Nephron (organoid): ENCODE data around the gene L1CAM.

ENCODE experiments used
- H3K27ac Mint-ChIP-seq, 3 experiments: 2 replicates each; pipeline ENCODE4 v1.8.0; 2020; ENCODE audit warnings: mixed read lengths in 3 of 3, mild to moderate bottlenecking in 2 of 3, moderate library complexity in 1 of 3
- H3K27me3 Mint-ChIP-seq: 2 replicates; pipeline ENCODE4 v1.8.0; 2021; ENCODE audit warnings: low read depth, mild to moderate bottlenecking, moderate library complexity, mixed read lengths
- H3K36me3 Mint-ChIP-seq: 2 replicates; pipeline ENCODE4 v1.8.0; 2020; ENCODE audit warnings: low read depth, mixed read lengths
- H3K4me1 Mint-ChIP-seq: 2 replicates; pipeline ENCODE4 v1.8.0; 2020; ENCODE audit warnings: mixed read lengths
- H3K4me3 Mint-ChIP-seq, 3 experiments: 2 replicates each; pipeline ENCODE4 v1.8.0; 2020; ENCODE audit warnings: mild to moderate bottlenecking in 3 of 3, mixed read lengths in 3 of 3, moderate library complexity in 2 of 3
- H3K9me3 Mint-ChIP-seq: 2 replicates; pipeline ENCODE4 v1.8.0; 2020; ENCODE audit warnings: mixed read lengths
- CTCF ChIP-seq, 3 experiments: fragments of 200-600 bp; sonication (generic); IDR thresholded peaks; one replicate each; pipeline ENCODE4 v1.5.0; 2021; ENCODE audit warnings: antibody characterized with exemption in 3 of 3; ENCODE audit not compliant: unreplicated experiment in 3 of 3

Gene L1CAM

GRCh38 chrX:153828308-153828707, 57.7 kb downstream of the L1CAM start:
- H3K36me3 Mint-ChIP-seq = peaks cover 7% of the 10 kb centered on the region
- peaks cover 55% of the 10 kb centered on the region for H3K27me3 Mint-ChIP-seq
- H3K4me3 Mint-ChIP-seq = peak overlapping the region; percentile 77 to 81 (median 79)
- H3K9me3 Mint-ChIP-seq = peaks cover 19% of the 10 kb centered on the region
- TF ChIP-seq CTCF (IDR thresholded peaks at IDR 0.05; ENCODE audit: unreplicated experiment in 3 of 3) = no peak
- H3K27ac Mint-ChIP-seq = no peak overlapping the region
- no peaks in the 10 kb centered on the region for H3K4me1 Mint-ChIP-seq

DNA sequence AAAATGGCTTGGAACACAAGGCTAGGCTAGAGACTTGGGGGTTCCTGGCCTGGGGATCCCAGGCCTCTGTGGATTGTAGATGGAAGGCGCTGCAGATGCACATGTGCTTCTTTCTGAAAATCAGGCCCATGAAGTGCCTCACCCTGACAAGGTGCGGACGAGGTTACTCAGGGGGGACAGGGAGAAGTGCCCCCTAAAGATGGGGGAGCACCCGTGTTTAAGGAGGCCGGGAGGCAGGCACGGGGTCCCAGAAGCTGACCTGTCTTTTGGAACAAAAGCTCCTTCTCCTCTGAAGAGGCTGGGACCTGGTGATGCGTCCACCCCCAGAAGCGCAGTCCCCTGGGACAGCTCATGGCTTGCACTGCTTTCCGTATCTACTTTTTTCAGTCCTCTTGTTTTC, 58.1 kb downstream of the L1CAM start:
- H3K4me3 Mint-ChIP-seq = peak overlapping the region; percentile 20 to 71 (median 63)
- peaks cover 51% of the 10 kb centered on the region for H3K27me3 Mint-ChIP-seq
- no peaks in the 10 kb centered on the region for H3K4me1 Mint-ChIP-seq
- peaks cover 15% of the 10 kb centered on the region for H3K9me3 Mint-ChIP-seq
- H3K36me3 Mint-ChIP-seq = peaks cover 7% of the 10 kb centered on the region
- no peak overlapping the region for H3K27ac Mint-ChIP-seq
- TF ChIP-seq CTCF (IDR thresholded peaks at IDR 0.05; ENCODE audit: unreplicated experiment in 3 of 3) = no peak

GRCh38 chrX:153827016-153827415, 59.0 kb downstream of the L1CAM start:
- Mint-ChIP-seq H3K4me1 (no peaks in the 10 kb centered on the region), H3K27ac (no peak overlapping the region), H3K4me3 (peak overlapping the region in 2 of 3 experiments; percentile 6 to 51), H3K36me3 (peaks cover 7% of the 10 kb centered on the region), H3K27me3 (peaks cover 42% of the 10 kb centered on the region), H3K9me3 (peaks cover 12% of the 10 kb centered on the region)
- no peak for TF ChIP-seq CTCF (IDR thresholded peaks at IDR 0.05; ENCODE audit: unreplicated experiment in 3 of 3)

DNA sequence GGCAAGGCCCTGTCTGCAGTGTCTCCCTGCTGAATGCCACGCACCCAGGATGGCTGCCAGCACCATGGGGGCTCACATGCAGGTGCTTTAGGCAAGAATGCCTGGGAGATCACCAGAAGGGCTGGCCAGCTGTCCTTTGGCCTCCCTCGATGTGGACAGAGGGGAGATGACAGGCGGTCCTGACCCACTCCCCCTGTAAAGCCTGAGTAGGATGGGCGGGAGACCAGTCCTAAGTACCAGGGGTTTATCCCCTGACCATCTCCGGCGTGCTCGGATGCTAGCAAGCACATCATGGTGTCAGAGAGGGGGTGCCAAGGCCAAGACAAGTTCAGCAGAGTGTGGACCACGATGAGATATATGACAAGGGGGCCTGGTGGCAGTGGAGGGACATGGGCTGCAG, 60.9 kb downstream of the L1CAM start:
- no peak overlapping the region for H3K4me3 Mint-ChIP-seq
- H3K36me3 Mint-ChIP-seq = peaks cover 7% of the 10 kb centered on the region
- no peak overlapping the region for H3K27ac Mint-ChIP-seq
- peaks cover 15% of the 10 kb centered on the region for H3K9me3 Mint-ChIP-seq
- TF ChIP-seq CTCF (IDR thresholded peaks at IDR 0.05; ENCODE audit: unreplicated experiment in 3 of 3) = no peak
- peaks cover 31% of the 10 kb centered on the region for H3K27me3 Mint-ChIP-seq
- H3K4me1 Mint-ChIP-seq = no peaks in the 10 kb centered on the region

DNA sequence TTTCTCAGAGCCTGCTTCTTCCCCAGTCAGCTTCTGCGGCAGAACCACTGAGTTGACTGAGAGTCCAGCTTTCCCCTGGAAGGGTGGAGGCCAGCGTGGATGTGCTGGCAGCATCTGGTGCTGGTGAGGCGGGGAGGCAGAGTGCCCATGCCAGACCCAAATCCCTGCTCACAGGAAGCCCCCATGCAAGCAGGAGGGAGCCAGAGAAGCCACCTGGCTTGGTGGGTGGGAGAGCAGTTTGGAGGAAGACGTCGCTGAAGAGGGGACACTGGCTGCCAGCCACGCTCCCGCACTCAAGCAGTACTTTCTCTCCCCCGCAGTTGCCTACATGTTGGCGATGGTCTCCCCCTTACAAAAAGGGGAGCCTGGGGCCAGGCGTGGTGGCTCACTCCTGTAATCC, 61.6 kb downstream of the L1CAM start:
- H3K27ac Mint-ChIP-seq = no peak overlapping the region
- H3K36me3 Mint-ChIP-seq = peaks cover 7% of the 10 kb centered on the region
- no peaks in the 10 kb centered on the region for H3K4me1 Mint-ChIP-seq
- no peak overlapping the region for H3K4me3 Mint-ChIP-seq
- H3K9me3 Mint-ChIP-seq = peaks cover 15% of the 10 kb centered on the region
- no peak for TF ChIP-seq CTCF (IDR thresholded peaks at IDR 0.05; ENCODE audit: unreplicated experiment in 3 of 3)
- H3K27me3 Mint-ChIP-seq = peaks cover 31% of the 10 kb centered on the region

DNA sequence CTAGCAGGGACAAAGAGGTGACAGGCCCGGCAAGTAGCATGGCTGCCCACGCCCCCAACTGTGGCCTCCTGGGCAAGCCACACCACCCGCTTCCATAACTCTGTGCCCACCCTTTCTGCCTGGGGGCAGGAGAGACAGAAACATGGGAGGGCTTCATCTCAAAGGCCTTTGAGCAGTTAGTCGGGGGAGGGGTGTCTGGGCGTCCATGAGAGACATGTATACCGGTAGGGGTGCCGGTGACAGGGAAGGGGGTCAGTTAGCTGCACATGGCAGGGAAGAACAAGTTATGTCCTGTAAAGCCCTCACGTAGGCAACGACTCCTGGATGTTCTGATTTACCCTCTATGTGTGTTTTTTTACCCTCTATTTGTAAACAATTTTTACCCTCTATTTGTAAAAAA, 64.9 kb downstream of the L1CAM start:
- Mint-ChIP-seq H3K36me3 (no peaks in the 10 kb centered on the region), H3K27ac (no peak overlapping the region), H3K4me1 (peaks cover 7% of the 10 kb centered on the region), H3K4me3 (peak overlapping the region in 1 of 3 experiments; percentile 7), H3K27me3 (peaks cover 6% of the 10 kb centered on the region), H3K9me3 (peaks cover 13% of the 10 kb centered on the region)
- TF ChIP-seq CTCF (IDR thresholded peaks at IDR 0.05; ENCODE audit: unreplicated experiment in 3 of 3) = no peak
